HG03064 (cell line): ENCODE data around the gene ROPN1L.
"Not testable (repeated sequence)": the region's sequence is repeated elsewhere in the genome, so short reads cannot be mapped to it uniquely, and the experiment has no call there.

Experiments
- ATAC-seq: cut with Tn5 transposase; IDR thresholded peaks from one replicate; pipeline ENCODE4 v1.9.1; 2021; ENCODE audit warnings: low read depth; ENCODE audit not compliant: unreplicated experiment

ROPN1L gene

DNA sequence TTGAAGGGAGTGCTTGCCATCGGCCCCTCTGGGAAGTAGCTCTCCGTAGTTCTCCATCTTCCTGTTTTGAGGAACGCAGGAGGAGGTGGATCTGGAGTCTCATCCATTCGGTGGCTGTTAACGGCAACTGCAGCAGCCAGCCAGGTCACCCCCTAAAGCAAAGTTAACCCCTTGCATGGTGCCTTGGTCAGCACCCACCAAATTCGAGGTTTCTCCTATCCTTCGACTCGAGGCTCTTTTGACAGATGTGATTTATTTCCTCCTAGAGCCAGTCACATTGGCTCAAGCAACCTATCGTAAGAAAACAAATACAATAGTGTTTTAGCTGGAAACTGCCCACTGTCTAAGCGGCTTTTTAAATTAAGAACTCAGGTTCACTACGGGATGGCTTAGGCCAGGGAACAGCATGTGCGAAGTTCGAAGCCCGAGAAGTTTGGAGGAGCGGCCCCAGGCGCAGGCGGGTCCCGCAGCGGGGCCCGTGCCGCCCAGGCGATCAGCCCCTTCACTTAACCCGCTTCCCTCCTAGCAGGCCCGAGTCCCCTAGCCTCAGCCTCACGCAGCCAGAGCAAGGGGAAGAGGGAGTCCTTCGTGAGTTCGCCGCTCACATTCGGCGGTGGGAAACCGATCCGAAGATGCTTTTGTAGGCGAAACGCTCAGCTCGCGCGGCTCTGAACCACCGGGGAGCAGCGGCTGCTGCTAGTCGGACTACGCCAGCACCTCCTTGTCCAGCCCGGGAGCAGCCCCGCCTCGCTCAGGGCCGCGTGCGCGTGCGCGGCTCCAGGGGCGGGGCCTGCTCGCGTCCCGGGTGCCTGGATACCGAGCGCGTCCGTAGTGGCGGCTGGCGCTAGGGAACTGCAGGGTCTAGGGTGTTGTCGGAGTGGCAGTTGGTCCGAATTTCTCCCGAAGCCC is at the start of gene ROPN1L:
ROPN1L (plus strand) TSS at position 797 of the 909 bp plus-strand sequence. CDS start 289 bp downstream, outside the sequence.
- ATAC-seq: peak; percentile 98

DNA sequence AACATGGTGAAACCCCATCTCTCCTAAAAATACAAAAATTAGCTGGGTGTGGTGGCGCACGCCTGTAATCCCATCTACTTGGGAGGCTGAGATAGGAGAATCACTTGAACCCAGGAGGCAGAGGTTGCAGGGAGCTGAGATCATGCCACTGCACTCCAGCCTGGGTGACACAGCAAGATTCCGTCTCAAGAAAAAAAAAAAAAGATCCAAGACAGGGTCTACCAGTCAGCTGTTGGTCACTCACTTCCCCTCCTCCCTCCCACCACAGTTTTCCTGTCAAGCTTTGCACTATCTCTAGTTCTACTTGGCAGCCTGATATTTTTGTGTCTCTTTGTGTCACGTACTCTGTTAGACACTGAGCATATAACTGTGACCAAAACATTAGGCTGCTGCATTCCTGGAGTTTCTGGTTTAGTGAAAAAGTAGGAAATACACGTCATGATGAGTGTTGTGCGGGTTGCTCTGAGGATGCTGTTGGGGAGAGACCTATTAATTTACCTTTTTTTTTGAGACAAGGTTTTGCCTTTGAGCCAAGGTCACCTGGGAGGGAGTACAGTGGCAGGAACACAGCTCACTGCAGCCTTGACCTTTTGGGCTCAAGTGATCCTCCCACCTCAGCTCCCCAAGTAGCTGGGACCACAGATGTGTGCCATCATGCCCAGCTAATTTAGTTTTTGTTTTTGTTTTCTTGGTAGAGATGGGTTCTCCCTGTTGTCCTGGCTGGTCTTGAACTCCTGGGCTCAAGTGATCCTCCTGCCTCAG is 48.9 kb upstream of the ROPN1L start:
- not testable (repeated sequence) for ATAC-seq

DNA sequence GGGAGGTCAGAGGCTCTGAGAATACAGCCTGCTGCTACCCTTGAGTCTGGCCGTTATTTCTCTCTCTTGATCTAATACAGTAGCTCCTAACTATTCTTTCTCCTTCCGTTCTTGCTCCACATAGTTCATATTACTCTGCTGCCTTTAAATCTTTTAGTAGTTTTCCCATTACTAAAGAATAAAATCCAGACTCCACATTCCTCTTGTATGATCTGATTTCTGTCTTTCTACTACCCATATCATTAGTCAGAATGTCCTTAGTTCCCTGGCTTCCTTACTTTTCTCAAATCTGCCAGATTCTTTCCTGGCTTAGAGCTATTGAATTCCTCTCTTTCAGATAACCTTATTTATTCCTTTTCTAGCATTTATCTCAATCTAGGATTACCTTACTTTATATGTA is 48.2 kb upstream of the ROPN1L start:
- ATAC-seq: no peak

DNA sequence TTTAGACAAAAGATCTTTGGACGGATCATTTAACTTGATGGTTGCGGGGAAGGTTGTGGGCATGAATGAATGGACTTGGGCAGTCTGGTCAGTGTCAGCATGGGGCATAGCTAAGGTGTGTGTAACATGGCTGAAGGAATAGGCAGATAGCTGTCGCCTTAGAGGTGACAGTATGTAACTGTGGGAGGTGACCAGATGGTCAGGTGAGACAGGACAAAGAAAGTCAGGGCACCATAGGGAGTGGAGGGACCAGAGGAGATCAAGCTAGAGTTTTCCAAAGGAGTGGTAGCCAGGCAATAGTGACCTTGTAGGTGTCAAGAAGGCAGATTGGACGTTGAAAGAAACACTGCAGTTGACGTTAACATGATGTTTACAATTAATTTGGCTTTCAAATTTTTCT is 45.1 kb upstream of the ROPN1L start:
- no peak for ATAC-seq

DNA sequence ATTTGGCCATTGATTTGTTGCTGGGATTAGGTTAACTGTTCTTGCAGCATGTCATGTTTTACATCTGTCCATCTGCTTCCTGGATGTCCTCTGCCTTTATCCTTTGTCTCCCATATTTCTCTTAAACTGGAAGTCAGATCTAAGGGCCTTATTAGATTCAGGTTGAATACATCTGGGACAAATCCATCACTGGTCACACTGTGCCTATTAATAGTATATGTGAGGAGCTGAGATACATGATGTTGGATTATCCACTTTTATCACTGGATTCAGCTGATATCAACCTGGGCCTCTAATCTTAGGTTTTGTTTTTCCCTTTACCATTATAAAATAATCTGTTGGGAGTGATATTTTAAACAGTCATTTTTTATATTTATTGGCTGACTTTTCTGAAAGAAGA is 41.8 kb upstream of the ROPN1L start:
- ATAC-seq: no peak

DNA sequence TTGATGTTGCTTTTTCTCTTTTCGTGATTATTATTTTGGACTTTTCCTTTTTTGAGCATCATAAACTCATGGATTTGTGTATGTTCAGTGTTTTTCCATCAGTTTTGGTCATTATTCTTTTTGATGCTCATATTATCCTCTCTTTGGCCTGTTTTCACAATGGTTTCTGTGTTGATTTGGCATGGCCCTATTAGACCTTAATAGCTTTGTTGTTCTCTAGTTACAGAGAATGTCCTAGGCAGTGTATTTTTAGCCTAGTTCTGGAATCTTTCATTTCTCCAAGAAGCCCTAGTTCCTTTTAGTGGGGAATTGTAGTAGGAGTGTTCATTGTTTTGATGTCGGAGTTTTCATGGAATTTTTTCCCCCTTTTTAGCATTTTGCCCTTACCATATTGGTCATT is 41.3 kb upstream of the ROPN1L start:
- ATAC-seq: no peak

DNA sequence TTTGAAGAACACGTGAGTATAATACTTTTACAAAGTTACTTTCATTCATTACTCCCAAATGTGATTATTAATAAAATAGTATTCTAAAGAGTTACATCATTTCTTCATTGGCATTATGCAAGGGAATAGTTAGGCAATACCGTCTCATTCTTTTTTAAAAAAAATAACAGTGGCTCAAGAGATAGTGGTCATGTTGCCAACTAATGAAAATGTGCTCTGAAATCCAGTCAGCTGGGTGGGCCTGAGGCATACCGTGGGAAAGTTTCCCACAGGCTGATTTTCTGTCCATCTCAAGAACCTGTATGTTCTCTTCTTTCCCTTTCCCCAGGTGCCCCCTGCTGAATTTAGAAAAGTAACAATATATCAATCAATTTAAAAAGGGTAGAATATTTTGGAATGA is 40.8 kb upstream of the ROPN1L start:
- no peak for ATAC-seq

DNA sequence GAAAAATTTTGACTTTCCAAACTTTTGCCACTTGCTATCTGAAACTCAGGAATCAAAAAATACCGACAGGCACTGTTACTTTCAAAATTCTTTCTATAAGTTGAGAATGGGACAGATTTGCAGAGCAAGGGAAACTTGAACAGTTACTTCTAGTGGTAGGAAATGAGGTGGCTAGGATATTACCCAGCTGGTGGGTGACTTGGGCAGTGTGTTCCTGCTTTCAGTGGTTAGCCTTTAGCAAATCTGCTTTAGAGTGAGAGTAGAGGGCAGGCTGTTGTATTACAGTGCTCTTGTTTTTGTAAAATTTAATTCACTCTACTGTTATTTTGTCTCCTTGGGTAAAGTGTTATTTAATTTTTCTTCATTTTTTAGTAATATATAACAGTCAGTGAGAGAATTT is 40.2 kb upstream of the ROPN1L start:
- ATAC-seq: peak; percentile 89

DNA sequence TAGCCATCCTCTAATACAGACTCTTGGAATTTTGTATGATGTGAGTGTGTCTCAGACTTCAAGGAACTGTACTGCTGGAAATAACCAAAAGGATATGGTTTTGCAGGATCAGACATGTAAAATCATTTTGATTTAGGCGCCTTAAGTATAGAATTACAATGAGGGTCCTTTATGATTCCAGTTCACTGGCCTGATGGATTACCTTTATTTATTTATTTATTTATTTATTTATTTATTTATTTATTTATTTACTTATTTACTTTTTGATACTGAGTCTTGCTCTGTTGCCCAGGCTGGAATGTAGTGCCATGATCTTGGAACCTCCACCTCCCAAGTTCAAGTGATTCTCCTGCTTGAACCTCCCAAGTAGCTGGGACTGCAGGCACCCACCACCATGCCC is 37.9 kb upstream of the ROPN1L start:
- no peak for ATAC-seq

DNA sequence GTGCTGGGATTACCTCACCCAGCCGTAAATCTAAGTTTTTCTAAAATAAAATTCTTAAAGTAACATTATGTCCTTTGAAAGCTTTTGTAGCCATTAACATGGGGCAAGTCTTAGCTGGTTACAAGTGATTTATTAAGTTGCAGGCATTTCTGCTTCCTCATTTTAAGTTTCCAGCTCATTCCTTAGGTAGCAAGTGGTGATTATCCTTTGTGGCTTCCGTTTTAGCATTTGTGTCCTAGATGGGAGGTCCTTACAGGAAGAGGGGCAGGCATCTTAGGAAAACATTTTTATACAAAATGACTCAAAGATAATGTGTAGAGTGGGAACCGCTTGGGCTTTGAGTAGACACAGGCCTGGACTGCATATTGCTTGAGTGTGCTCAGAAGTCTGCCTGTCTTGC is 35.0 kb upstream of the ROPN1L start:
- no peak for ATAC-seq

DNA sequence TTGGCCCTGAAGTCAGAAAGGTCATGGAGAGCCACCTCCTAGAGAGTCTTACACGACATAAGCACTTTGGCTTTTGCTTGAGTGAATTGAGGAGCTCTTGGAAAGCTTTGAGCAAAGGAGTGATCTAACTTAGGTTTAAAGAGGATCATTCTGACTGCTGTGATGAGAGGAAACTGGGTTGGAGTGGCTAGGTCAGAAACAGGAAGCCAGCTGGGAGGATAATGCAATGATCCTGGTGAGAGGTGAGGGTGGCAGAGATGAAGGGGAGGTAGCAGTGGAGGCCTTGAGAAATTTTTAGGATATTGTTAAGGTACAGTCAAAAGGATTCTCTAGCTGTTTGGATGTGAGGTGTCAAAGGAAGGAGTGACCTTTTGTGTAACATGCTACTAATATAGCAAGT is 32.2 kb upstream of the ROPN1L start:
- no peak for ATAC-seq

DNA sequence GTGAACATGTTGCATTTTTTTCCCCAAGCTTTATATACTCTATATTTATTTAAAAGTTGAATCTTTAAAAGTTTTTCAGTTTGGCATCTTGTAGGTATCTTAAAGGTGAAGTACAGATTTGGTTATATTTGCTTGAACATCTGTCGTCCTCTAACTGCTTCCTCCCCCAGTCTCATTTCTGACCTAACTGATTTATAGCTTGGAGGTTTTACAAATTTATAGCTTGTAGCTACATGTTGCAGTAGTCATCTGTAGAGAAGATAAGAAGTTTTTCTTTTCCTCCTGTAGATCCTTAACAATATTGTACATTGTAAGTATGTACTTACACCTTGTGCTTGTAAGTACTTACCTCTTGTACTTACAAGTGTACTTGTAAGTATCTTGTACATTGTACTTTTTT is 31.0 kb upstream of the ROPN1L start:
- ATAC-seq: no peak

DNA sequence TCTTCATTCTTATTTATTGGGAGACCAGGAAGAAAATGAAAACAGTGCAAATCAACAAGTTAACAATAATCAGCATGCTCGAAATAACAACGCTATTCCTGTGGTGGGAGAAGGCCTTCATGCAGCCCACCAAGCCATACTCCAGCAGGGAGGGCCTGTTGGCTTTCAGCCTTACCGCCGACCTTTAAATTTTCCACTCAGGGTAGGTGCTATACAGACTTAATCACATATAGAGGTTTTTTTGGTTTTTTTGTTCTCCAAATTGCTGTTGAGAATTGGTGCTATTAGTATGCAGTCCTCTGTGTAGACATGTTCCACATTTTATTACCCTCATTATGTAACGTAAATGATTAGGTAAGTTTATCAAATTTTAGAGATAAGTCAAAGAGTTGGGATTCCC is 30.3 kb upstream of the ROPN1L start:
- no peak for ATAC-seq

DNA sequence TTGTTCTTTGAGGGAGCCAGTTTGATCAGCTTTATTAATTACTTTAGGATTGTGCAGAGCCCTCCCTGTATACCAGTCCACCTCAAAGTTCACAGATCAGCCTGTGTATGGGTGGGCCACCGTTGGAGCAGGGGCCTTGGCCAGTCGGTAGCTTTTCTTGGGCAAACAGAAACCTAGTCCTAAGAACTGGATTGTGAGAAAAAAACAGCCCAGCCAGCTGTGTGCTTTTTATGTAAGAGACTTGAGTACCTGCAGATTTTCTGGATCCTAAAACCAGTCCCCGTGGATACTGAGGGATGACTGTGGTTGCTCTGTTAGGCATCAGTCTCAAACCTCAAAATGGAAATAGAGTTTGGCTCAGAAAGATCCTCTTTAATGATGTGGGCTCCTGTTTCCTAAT is 24.8 kb upstream of the ROPN1L start:
- ATAC-seq: no peak

DNA sequence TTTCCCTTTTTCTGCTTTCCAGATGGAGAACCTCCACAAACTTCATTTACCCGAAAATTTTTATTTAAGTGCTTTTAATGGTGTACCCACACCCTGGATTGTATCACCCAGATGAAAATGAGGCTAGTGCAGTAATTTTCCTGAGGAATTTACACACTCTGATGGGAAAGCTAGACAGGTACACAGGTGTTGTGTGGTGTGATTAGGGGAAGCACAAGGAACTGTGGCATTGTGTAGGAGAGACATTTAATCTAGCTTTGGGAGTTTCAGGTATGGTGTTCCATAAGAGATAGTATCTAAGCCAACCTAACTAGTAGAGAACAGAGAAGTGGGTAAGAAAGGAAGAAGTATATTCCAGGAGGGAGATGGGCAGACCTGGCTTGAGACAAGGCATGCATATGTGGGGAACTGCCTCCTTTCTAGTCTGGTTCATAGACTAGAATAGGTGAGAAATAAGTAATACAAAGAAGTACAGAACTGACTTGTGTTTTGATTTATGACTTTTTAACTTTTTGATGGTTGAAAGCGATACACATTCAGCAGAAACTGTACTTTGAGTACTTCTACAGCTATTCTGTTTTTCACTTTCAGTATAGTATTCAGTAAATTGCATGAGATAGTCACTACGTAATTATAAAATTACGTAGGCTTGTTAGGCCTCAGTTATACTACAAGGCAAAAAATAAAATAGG is 22.9 kb upstream of the ROPN1L start:
- ATAC-seq: peak; percentile 59

DNA sequence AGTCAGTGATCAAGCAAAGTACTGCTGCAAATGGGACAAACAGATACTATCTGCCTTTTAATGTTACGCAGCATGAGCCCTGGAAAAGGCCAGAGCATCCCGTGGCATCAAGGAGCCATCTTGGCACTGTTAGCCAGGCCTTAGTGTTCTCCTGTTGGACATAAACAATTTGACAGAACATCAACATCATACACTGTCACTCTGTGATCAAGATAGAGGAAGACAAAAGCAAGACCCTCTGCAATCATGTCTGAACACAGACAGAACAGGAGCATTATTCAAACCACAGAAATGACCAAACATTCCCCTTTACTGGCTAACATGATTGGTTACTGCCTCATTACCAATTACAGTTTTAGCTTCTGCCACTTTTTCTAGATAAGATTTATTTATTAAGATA is 21.2 kb upstream of the ROPN1L start:
- ATAC-seq: no peak

DNA sequence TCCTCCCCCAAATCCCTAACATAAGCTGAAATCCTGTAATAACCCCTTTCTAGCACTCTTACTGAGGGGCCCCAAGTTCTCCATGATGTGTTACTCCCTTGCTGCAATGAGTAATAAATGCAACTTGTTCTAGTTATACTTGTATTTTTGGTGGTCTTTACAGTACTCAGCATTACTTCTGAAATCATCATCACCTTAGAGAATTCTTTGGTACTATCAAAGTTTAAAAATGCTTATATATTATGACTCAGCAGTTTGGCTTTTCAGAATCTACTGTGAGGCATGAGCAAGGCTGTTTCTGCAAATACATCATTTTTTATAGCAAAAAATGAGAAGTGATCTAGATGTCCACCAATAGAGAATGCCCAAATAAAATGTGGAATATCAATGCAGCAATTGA is 20.7 kb upstream of the ROPN1L start:
- ATAC-seq: no peak

DNA sequence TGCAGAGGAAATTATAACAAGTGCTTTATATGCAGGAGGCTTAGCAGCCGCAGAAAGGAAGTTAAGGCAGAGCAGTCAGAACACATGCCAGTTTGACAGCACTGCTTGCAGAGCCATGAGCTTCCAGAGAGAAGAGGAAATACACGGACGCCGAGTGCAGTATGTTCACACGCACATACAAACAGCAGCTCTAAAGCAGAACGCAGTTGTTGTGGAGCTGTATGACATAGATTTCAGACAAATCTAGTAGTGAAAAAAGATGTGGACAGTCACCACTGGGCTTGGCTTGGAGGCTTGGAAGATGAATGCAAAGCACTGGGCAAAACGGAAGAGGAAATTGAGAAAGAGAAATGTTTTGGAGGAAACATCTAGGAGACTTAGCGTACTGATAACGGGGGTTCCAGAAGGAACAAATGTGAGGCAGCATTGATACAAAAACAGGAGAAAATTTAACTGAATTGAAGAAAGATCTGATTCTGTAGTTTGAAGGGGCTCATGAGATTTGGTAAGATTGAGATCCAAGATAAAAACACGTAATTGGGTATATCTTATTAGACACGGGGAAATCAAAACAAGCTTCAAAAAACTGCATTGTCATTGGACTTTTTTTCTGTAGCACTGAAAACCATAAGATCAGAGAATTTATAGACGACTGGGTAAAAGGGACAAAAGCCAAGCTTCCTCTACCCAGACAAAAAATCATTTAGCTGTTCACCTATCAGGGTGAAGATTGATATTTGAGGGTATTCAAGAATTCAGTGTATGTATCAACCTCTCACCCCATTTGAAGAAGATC is 19.6 kb upstream of the ROPN1L start:
- ATAC-seq: no peak

DNA sequence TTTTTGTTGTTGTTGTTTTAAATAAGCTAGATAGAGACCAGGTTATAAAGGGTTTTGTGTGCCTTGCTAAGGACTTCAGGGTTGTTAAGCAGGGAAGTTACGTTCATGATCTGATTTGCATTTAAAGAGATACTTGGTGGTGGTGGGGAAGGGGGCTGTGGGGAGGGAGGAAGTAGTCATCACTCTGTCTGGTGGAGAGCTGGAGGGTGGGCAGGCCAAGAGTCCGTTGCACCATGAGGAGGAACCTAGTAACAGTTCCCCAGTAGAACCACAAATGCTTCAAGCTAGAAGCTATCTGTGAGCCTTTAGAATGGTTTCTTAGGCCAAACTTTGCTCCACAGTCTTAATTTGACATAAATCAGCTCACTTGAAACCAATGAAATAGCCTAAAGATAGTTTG is 18.7 kb upstream of the ROPN1L start:
- ATAC-seq: no peak

DNA sequence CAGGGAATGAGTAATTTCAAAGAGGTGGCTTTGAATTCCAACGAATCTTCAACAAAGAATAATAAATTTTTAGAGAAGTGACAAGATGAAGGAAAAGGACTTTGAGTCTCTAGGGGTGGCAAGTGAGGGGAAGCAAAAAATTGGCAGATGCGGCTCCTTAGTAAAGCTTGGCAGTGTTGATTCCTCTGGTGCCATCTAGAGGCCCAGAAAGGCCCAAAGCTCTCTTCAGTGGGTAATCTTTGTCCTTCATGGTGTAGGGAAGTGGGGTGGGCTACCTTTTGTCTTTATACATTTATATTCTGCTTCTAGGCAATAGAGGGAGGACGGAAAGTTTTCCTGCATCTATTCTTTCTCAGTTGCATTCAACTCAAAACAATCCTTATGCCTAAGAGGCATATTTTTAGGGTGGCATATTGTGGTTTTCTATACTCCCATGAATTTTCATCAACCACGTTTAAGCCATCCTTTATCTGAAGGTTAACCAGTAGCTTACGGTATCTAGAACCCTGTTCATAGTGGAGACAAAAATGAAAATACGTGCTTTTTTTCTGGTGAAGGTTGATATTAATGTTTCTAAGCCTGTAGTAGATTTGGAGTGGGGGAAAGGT is 17.5 kb upstream of the ROPN1L start:
- no peak for ATAC-seq
